H1 (cell line): ENCODE results near the gene SLC35F3. TPM values are rescaled to one million over a fixed set of nuclear protein-coding genes. Genes with fewer than 3 reads are reported as not detected.

Source experiments
- CTCF ChIA-PET: fragments of 300-600 bp; sonication (Branson Sonifier 250); formaldehyde crosslinking; loops from one replicate; lab custom pipeline; 2021; ENCODE audit not compliant: partially characterized antibody; lab: Charles Lee
- POLR2A ChIA-PET: fragments of 300-600 bp; sonication (Branson Sonifier 250); formaldehyde crosslinking; loops from one replicate; lab custom pipeline; 2021; ENCODE audit warnings: inconsistent platforms; ENCODE audit not compliant: partially characterized antibody; lab: Charles Lee
- DNase-seq, 2 experiments: peaks; one replicate each; pipeline versions ENCODE4 v3.0.0 to v3.0.0-alpha.2; 2010 to 2022; ENCODE audit warnings: low spot score in 2 of 2, low read depth in 1 of 2, mixed read lengths in 1 of 2
- FAIRE-seq: peaks from 2 replicates; lab custom pipeline; 2011; peaks lifted over from hg19 to GRCh38; lab: Jason Lieb, UNC
- H2AFZ ChIP-seq: 2 replicates; pipeline ENCODE4 v1.8.1; 2012; ENCODE audit warnings: low read length, inconsistent platforms
- H2AK5ac ChIP-seq: 2 replicates; pipeline ENCODE4 v1.6.1; 2013; ENCODE audit warnings: low read depth, low read length
- H2BK120ac ChIP-seq: replicated peaks from 2 replicates; pipeline ENCODE3; 2013; ENCODE audit warnings: low read depth, low read length, inconsistent platforms
- H2BK12ac ChIP-seq: 2 replicates; pipeline ENCODE4 v1.6.1; 2013; ENCODE audit warnings: low read depth, low read length
- H2BK15ac ChIP-seq: 2 replicates; pipeline ENCODE4 v1.6.1; 2013; ENCODE audit warnings: low read length
- H2BK20ac ChIP-seq: 2 replicates; pipeline ENCODE4 v1.6.1; 2013; ENCODE audit warnings: low read length
- H2BK5ac ChIP-seq: 2 replicates; pipeline ENCODE4 v1.6.1; 2013; ENCODE audit warnings: low read depth, low read length
- H3K14ac ChIP-seq: 2 replicates; pipeline ENCODE4 v1.6.1; 2013; ENCODE audit warnings: inconsistent platforms; ENCODE audit not compliant: insufficient read length
- H3K18ac ChIP-seq: 2 replicates; pipeline ENCODE4 v1.6.1; 2013; ENCODE audit warnings: low read length; ENCODE audit errors: extremely low read depth
- H3K23ac ChIP-seq: 2 replicates; pipeline ENCODE4 v1.6.1; 2013; ENCODE audit warnings: inconsistent platforms; ENCODE audit not compliant: insufficient read length
- H3K23me2 ChIP-seq: 2 replicates; pipeline ENCODE4 v1.6.1; 2013; ENCODE audit warnings: low read depth, low read length
- H3K27ac ChIP-seq: 2 replicates; pipeline ENCODE4 v1.6.1; 2011; ENCODE audit warnings: low read depth, low read length, inconsistent platforms
- H3K27me3 ChIP-seq, 4 experiments: replicated peaks in 1 of 4; 1 replicate in 1 of 4; 2 replicates in 3 of 4; pipeline versions ENCODE4 v1.6.1 to v1.8.1; 2011 to 2013; ENCODE audit warnings: low read length in 3 of 4, mild to moderate bottlenecking in 3 of 4, inconsistent platforms in 2 of 4, mixed read lengths in 2 of 4, moderate library complexity in 1 of 4; ENCODE audit not compliant: control insufficient read depth in 3 of 4, insufficient read depth in 3 of 4; ENCODE audit errors: extremely low read depth in 1 of 4
- H3K36me3 ChIP-seq, 4 experiments: 2 replicates each; pipeline versions ENCODE4 v1.6.1 to v1.8.1; 2011 to 2013; ENCODE audit warnings: mild to moderate bottlenecking in 4 of 4, low read length in 3 of 4, moderate library complexity in 2 of 4, control low read depth in 1 of 4, inconsistent platforms in 1 of 4; ENCODE audit not compliant: insufficient read depth in 4 of 4, control insufficient read depth in 2 of 4
- H3K4ac ChIP-seq: replicated peaks from 2 replicates; pipeline ENCODE3; 2013; ENCODE audit warnings: low read length, low read depth, mixed read lengths, inconsistent platforms; ENCODE audit not compliant: insufficient read length
- H3K4me1 ChIP-seq, 4 experiments: replicated peaks in 1 of 4; 1 replicate in 1 of 4; 2 replicates in 3 of 4; pipeline versions ENCODE4 v1.6.1 to v1.8.1; 2011 to 2013; ENCODE audit warnings: low read length in 3 of 4, inconsistent platforms in 2 of 4, mixed read lengths in 1 of 4; ENCODE audit not compliant: insufficient read depth in 4 of 4, control insufficient read depth in 3 of 4
- H3K4me2 ChIP-seq, 2 experiments: 2 replicates each; pipeline versions ENCODE4 v1.6.1 to v1.8.1; 2011 to 2013; ENCODE audit warnings: low read depth in 2 of 2, low read length in 2 of 2, control low read depth in 1 of 2, inconsistent platforms in 1 of 2, mild to moderate bottlenecking in 1 of 2; ENCODE audit not compliant: insufficient read depth in 1 of 2
- H3K4me3 ChIP-seq, 4 experiments: fragments of 200-600, 300-600 bp in 1 of 4; sonication (generic), shearing (Covaris generic), sonication (Bioruptor Twin) in 1 of 4; 2 replicates each; pipeline versions ENCODE4 v1.5.1 to v1.8.1; 2011 to 2016; ENCODE audit warnings: low read length in 4 of 4, low read depth in 3 of 4, control low read depth in 2 of 4, inconsistent platforms in 2 of 4, mild to moderate bottlenecking in 2 of 4, mixed read lengths in 1 of 4, moderate library complexity in 1 of 4; ENCODE audit not compliant: insufficient read depth in 2 of 4; ENCODE audit errors: extremely low read depth in 1 of 4
- H3K56ac ChIP-seq: replicated peaks from 2 replicates; pipeline ENCODE3; 2013; ENCODE audit warnings: low read depth, mild to moderate bottlenecking, mixed read lengths, low read length, inconsistent platforms; ENCODE audit not compliant: insufficient read length
- H3K79me1 ChIP-seq: 2 replicates; pipeline ENCODE4 v1.6.1; 2013; ENCODE audit warnings: low read depth, low read length, control low read depth
- H3K79me2 ChIP-seq, 2 experiments: 2 replicates each; pipeline versions ENCODE4 v1.6.1 to v1.8.1; 2012 to 2013; ENCODE audit warnings: low read length in 2 of 2, mild to moderate bottlenecking in 2 of 2, inconsistent platforms in 1 of 2; ENCODE audit not compliant: insufficient read depth in 2 of 2, control insufficient read depth in 1 of 2
- H3K9ac ChIP-seq, 4 experiments: replicated peaks in 1 of 4; 1 replicate in 1 of 4; 2 replicates in 3 of 4; pipeline versions ENCODE4 v1.6.1 to v1.8.1; 2011 to 2013; ENCODE audit warnings: low read depth in 3 of 4, low read length in 3 of 4, control low read depth in 2 of 4, mild to moderate bottlenecking in 2 of 4, moderate library complexity in 2 of 4, inconsistent platforms in 1 of 4; ENCODE audit errors: extremely low read depth in 1 of 4
- H3K9me3 ChIP-seq, 2 experiments: 2 replicates each; pipeline versions ENCODE4 v1.6.1 to v1.8.1; 2012 to 2013; ENCODE audit warnings: mild to moderate bottlenecking in 2 of 2, moderate library complexity in 2 of 2, control low read depth in 1 of 2, inconsistent platforms in 1 of 2, low read depth in 1 of 2, low read length in 1 of 2, mixed read lengths in 1 of 2; ENCODE audit not compliant: insufficient read depth in 2 of 2
- H4K20me1 ChIP-seq, 2 experiments: replicated peaks in 1 of 2; 2 replicates each; pipeline versions ENCODE3 to v1.8.1; 2011 to 2013; ENCODE audit warnings: inconsistent platforms in 2 of 2, low read length in 2 of 2, mild to moderate bottlenecking in 1 of 2; ENCODE audit not compliant: insufficient read depth in 2 of 2, control insufficient read depth in 1 of 2
- H4K5ac ChIP-seq: 2 replicates; pipeline ENCODE4 v1.6.1; 2013; ENCODE audit warnings: low read length, low read depth, mixed read lengths, inconsistent platforms; ENCODE audit not compliant: insufficient read length
- H4K8ac ChIP-seq: 2 replicates; pipeline ENCODE4 v1.8.0; 2013; ENCODE audit warnings: mild to moderate bottlenecking, moderate library complexity, low read length, inconsistent platforms; ENCODE audit not compliant: insufficient read depth; ENCODE audit errors: extremely low read depth
- H4K91ac ChIP-seq: replicated peaks from 2 replicates; pipeline ENCODE3; 2013; ENCODE audit warnings: low read length, mixed read lengths, inconsistent platforms; ENCODE audit not compliant: insufficient read length
- CREB1 ChIP-seq: IDR thresholded peaks from 2 replicates; pipeline ENCODE4 v1.6.1; 2012; ENCODE audit warnings: inconsistent platforms
- POLR2AphosphoS5 ChIP-seq: IDR thresholded peaks from 2 replicates; pipeline ENCODE4 v1.6.1; 2011; ENCODE audit warnings: low read depth, low read length
- polyA plus RNA-seq, 7 experiments: library from polyadenylated mRNA; depleted of rRNA in 3 of 7; stranded (reverse) in 5 of 7; unstranded in 2 of 7; fragments of >200 nt in 5 of 7; fragments of 200-250 nt in 2 of 7; gene quantifications; 1 replicate in 5 of 7; 2 replicates in 1 of 7; 4 replicates in 1 of 7; pipeline versions ENCODE4 v1.2.1 to v1.2.3, GENCODE V29; 2011 to 2013; ENCODE audit warnings: missing spikeins in 2 of 7, mixed read lengths in 2 of 7
- total RNA-seq: library from RNA; stranded (reverse); fragmentation: NEBNext Ultra II Directional; extraction: Animal tissue kit (Norgen Biotek cat#: 25700); gene quantifications from 2 replicates; pipeline ENCODE4 v1.2.1, GENCODE V29; 2021

The SLC35F3 gene
- total and polyA plus RNA-seq, 2 of the 8 experiments (the other 6 are each of a cell fraction or from before 2014, with no cell fraction given): 0.78 to 1.2 TPM

DNA sequence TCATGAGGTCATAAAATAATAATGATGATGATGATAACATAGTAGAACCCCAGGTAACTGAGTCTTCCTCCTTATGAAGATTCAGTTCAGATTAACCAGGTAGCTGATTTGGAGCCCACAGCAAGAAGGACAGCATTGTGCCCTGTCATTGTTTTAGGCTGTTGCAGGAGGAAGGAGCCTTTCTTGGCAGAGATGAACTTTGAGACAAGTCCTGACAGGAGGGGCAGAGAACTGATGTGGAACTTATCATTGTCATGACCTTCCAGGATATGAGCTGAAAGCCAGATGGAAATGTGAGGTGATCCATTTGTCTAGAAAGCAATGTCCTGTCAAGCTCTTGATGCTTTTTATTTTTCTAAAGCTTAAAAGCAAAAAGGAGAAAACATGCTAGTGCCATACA lies 336.2 kb downstream of the SLC35F3 start:
- H3K23ac ChIP-seq: no peak overlapping the region
- H3K27me3 ChIP-seq: no peaks in the 10 kb centered on the region
- no peak for FAIRE-seq
- no peak overlapping the region for H2BK120ac ChIP-seq
- H3K79me1 ChIP-seq: no peaks in the 10 kb centered on the region
- H4K20me1 ChIP-seq: no peaks in the 10 kb centered on the region
- no peak overlapping the region for H4K91ac ChIP-seq
- H3K4me3 ChIP-seq: no peak overlapping the region
- H3K4me1 ChIP-seq: no peaks in the 10 kb centered on the region
- H3K14ac ChIP-seq: no peak overlapping the region
- H3K4me2 ChIP-seq: no peak overlapping the region
- H4K8ac ChIP-seq: no peak overlapping the region
- no peak for DNase-seq
- no peak overlapping the region for H4K5ac ChIP-seq
- no peak overlapping the region for H2AK5ac ChIP-seq
- H3K27ac ChIP-seq: no peak overlapping the region
- no peak overlapping the region for H3K56ac ChIP-seq
- no peak overlapping the region for H3K9ac ChIP-seq
- POLR2A ChIA-PET: no interaction called here
- CTCF ChIA-PET: interaction anchor here (1.4 to 3.1 kb wide), 7 partner anchors 9 to 69 kb away, joined by 3 to 25 read pairs (median 3); no protein-coding TSS in a partner anchor
- H3K23me2 ChIP-seq: no peaks in the 10 kb centered on the region; the same call in 1 of the 2 replicates
- no peak overlapping the region for H2AFZ ChIP-seq
- no peak overlapping the region for H2BK20ac ChIP-seq
- H3K4ac ChIP-seq: no peak overlapping the region
- no peak overlapping the region for H2BK15ac ChIP-seq
- H3K18ac ChIP-seq: no peak overlapping the region
- H2BK12ac ChIP-seq: no peak overlapping the region
- no peaks in the 10 kb centered on the region for H3K79me2 ChIP-seq
- H3K9me3 ChIP-seq: no peaks in the 10 kb centered on the region
- H3K36me3 ChIP-seq: no peaks in the 10 kb centered on the region
- no peak overlapping the region for H2BK5ac ChIP-seq
- TF ChIP-seq POLR2AphosphoS5: no peak
- no peak for TF ChIP-seq CREB1
